ENCODE data around the gene EIF4G3.

- TF ChIP-seq CTCF (IDR thresholded peaks at IDR 0.05; ENCODE audit: insufficient read depth, low read length, poor library complexity, severe bottlenecking) (no peak), EZH2phosphoT487 (conservative IDR thresholded peaks at IDR 0.05; ENCODE audit: low read length) (no peak)
Observed at GRCh38 chr1:20787029-20787839, 389.5 kb downstream of the EIF4G3 start, which contains the start of gene HP1BP3.
